ENCODE data around the gene SLC50A1. TPM values are rescaled to one million over a fixed set of nuclear protein-coding genes. Genes with fewer than 3 reads are reported as not detected.
"Not testable (repeated sequence)": the region's sequence is repeated elsewhere in the genome, so short reads cannot be mapped to it uniquely, and the experiment has no call there.

Gene SLC50A1
- total RNA-seq, 1 experiment from 2014 or later = 24.9 TPM

DNA sequence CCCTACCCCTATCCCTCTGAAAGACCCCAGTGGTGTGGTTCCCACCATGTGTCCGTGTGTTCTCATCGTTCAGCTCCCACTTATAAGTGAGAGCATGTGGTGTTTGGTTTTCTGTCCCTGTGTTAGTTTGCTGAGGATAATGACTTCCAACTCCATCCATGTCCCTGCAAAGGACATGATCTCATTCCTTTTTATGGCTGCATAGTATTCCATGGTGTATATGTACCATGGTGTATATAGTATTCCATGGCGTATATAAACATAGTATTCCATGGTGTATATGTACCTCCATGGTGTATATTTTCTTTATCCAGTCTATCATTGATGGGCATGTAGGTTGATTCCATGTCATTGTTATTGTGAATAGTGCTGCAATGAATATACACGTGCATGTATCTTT is 28.1 kb downstream of the SLC50A1 start:
- not testable (repeated sequence) for H3K56ac ChIP-seq (ENCODE audit: insufficient read length, low read depth, low read length); H2AK5ac ChIP-seq (ENCODE audit: insufficient read length, low read length); H4K20me1 ChIP-seq (ENCODE audit: control insufficient read depth, insufficient read depth, insufficient read length); H3K23me2 ChIP-seq (ENCODE audit: insufficient read length, low read depth, low read length, poor library complexity, severe bottlenecking); H2BK120ac ChIP-seq (ENCODE audit: low read depth, low read length, poor library complexity, severe bottlenecking); H4K91ac ChIP-seq (ENCODE audit: insufficient read length, low read depth, low read length); DNase-seq; H3K9ac ChIP-seq (ENCODE audit: extremely low read depth, insufficient read length, low read length); H2BK20ac ChIP-seq (ENCODE audit: low read depth, low read length, poor library complexity, severe bottlenecking); H2AFZ ChIP-seq (ENCODE audit: low read length); H3K27ac ChIP-seq (ENCODE audit: insufficient read length, low read depth, low read length); H3K79me2 ChIP-seq (ENCODE audit: insufficient read depth, low read length); H2BK15ac ChIP-seq (ENCODE audit: low read depth, low read length); H2BK5ac ChIP-seq (ENCODE audit: insufficient read length, low read length); H4K5ac ChIP-seq (ENCODE audit: insufficient read length, low read depth, low read length); H3K4ac ChIP-seq (ENCODE audit: low read depth, low read length); H3K23ac ChIP-seq (ENCODE audit: insufficient read length, low read depth, low read length); H3T11ph ChIP-seq (ENCODE audit: low read length); H3K4me1 ChIP-seq (ENCODE audit: insufficient read depth, low read length); H3K36me3 Mint-ChIP-seq (ENCODE audit: insufficient read depth in 1 of 3, low read depth in 3 of 3); H3K27me3 ChIP-seq (ENCODE audit: insufficient read depth, low read length); H3K4me2 ChIP-seq (ENCODE audit: insufficient read depth, insufficient read length, low read length); H4K8ac ChIP-seq (replicated peaks; ENCODE audit: insufficient read length, low read depth, low read length); H3K9me3 ChIP-seq (ENCODE audit: control insufficient read depth, low read depth, low read length); H3K9me3 Mint-ChIP-seq; H3K27ac Mint-ChIP-seq; H3K14ac ChIP-seq (ENCODE audit: insufficient read depth, low read length); H2BK12ac ChIP-seq (ENCODE audit: insufficient read length, low read depth, low read length); H3K18ac ChIP-seq (ENCODE audit: insufficient read length, low read depth, low read length); H3K79me1 ChIP-seq (ENCODE audit: insufficient read depth, low read depth, low read length, poor library complexity, severe bottlenecking)
- H3K4me1 Mint-ChIP-seq = peaks cover 5 to 18% of the 10 kb centered on the region in 2 experiments
- peak overlapping the region in 1 of 2 experiments; percentile 32; a peak in 1 of 5 replicates for H3K4me3 Mint-ChIP-seq
- WGBS (ENCODE audit: extremely low coverage, insufficient read length, low lambda C conversion rate) = no CpG with 5 or more reads among the region's 4 CpGs
- peaks cover 17% of the 10 kb centered on the region for H3K27me3 Mint-ChIP-seq (ENCODE audit: low read depth)

DNA sequence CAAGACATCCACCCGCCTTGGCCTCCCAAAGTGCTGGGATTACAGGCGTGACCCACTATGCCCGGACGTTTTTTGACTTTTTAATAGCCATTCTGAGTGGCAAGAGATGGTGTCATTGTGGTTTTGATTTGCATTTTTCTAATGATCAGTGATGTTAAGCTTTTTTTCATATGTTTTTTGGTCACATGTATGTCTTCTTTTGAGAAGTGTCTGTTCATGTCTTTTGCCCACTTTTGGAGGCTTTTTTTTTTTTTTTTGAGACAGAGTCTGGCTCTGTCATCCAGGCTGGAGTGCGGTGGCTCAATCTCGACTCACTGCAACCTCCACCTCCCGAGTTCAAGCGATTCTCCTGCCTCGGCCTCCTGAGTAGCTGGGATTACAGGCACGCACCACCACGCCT is 29.0 kb downstream of the SLC50A1 start:
- not testable (repeated sequence) for H3K4me2 ChIP-seq (ENCODE audit: insufficient read depth, insufficient read length, low read length); H3K4me3 Mint-ChIP-seq; H2BK20ac ChIP-seq (ENCODE audit: low read depth, low read length, poor library complexity, severe bottlenecking)

More for the DNA sequence above, 29.0 kb downstream of the SLC50A1 start:
- H3K36me3 Mint-ChIP-seq (ENCODE audit: insufficient read depth in 1 of 3, low read depth in 3 of 3); H3K27ac Mint-ChIP-seq; H2BK15ac ChIP-seq (ENCODE audit: low read depth, low read length); H2AK5ac ChIP-seq (ENCODE audit: insufficient read length, low read length); H4K8ac ChIP-seq (replicated peaks; ENCODE audit: insufficient read length, low read depth, low read length); H3K9me3 ChIP-seq (ENCODE audit: control insufficient read depth, low read depth, low read length); H3T11ph ChIP-seq (ENCODE audit: low read length); H3K14ac ChIP-seq (ENCODE audit: insufficient read depth, low read length); H3K9me3 Mint-ChIP-seq; DNase-seq; H2BK5ac ChIP-seq (ENCODE audit: insufficient read length, low read length); H3K27me3 Mint-ChIP-seq (ENCODE audit: low read depth); H2BK120ac ChIP-seq (ENCODE audit: low read depth, low read length, poor library complexity, severe bottlenecking); H3K27me3 ChIP-seq (ENCODE audit: insufficient read depth, low read length); H3K23ac ChIP-seq (ENCODE audit: insufficient read length, low read depth, low read length); H2BK12ac ChIP-seq (ENCODE audit: insufficient read length, low read depth, low read length); H4K91ac ChIP-seq (ENCODE audit: insufficient read length, low read depth, low read length); H4K20me1 ChIP-seq (ENCODE audit: control insufficient read depth, insufficient read depth, insufficient read length); H3K23me2 ChIP-seq (ENCODE audit: insufficient read length, low read depth, low read length, poor library complexity, severe bottlenecking); H3K4me1 ChIP-seq (ENCODE audit: insufficient read depth, low read length); H3K9ac ChIP-seq (ENCODE audit: extremely low read depth, insufficient read length, low read length); H3K18ac ChIP-seq (ENCODE audit: insufficient read length, low read depth, low read length); H3K79me2 ChIP-seq (ENCODE audit: insufficient read depth, low read length); H3K79me1 ChIP-seq (ENCODE audit: insufficient read depth, low read depth, low read length, poor library complexity, severe bottlenecking); H3K56ac ChIP-seq (ENCODE audit: insufficient read length, low read depth, low read length); H4K5ac ChIP-seq (ENCODE audit: insufficient read length, low read depth, low read length); H3K27ac ChIP-seq (ENCODE audit: insufficient read length, low read depth, low read length); H3K4ac ChIP-seq (ENCODE audit: low read depth, low read length); H2AFZ ChIP-seq (ENCODE audit: low read length): not testable (repeated sequence)
- peaks cover 5 to 18% of the 10 kb centered on the region in 2 experiments for H3K4me1 Mint-ChIP-seq
- no CpG with 5 or more reads among the region's 11 CpGs for WGBS (ENCODE audit: extremely low coverage, insufficient read length, low lambda C conversion rate)
